ENCODE measurements around the gene TRIM56. TPM values are rescaled to one million over a fixed set of nuclear protein-coding genes. Genes with fewer than 3 reads are reported as not detected.
A peak's percentile ranks its signal among the peaks of the same experiment; 100 is the strongest.

TRIM56 gene
- total and polyA plus RNA-seq, 2 donors (not counting 1 experiment from before 2014, with no cell fraction given) = 6.0 to 27.6 TPM

DNA sequence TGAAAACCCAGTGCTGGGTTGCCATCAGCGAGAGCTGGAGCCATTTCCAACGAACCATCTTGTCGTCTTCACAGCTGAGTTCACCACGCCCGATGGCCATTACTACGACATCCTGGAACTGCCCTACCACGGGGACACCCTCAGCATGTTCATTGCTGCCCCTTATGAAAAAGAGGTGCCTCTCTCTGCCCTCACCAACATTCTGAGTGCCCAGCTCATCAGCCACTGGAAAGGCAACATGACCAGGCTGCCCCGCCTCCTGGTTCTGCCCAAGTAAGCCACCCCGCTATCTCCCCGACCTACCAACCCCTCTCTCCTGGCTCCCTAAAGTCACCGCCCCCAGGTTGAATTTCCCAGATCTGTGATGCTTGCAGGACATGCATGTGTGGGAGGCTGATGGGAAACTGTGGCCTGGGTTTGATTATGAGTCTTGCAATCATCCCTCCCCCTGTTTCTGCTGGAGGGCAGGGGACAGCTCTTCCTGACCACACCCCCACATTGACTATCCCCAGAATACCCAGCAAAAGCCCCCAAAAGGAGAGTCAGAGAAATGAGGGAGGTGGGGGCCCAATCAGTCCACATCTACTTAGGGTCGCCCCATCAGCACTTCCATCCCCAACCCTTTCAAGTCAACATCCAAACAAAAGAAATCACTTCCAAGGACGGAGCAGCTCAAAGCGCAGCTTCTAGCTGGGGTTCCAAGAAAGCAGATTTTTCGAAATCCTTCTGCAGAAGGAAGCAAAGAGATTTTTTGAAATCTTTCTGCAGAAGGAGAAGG lies 48.5 kb downstream of the TRIM56 start:
- H4K20me1 ChIP-seq (ENCODE audit: control insufficient read depth, extremely low read depth, insufficient read depth, low read length) = no peaks in the 10 kb centered on the region
- no peaks in the 10 kb centered on the region for H3K27me3 ChIP-seq (ENCODE audit: control insufficient read depth, insufficient read depth, low read length)
- H2AFZ ChIP-seq (ENCODE audit: low read length) = no peak overlapping the region
- peak in 1 of 2 donors; percentile 67 for DNase-seq (ENCODE audit: low read depth in 2 of 2)
- H3K4me3 ChIP-seq (replicated peaks in 1 of 4; ENCODE audit: control extremely low read depth in 1 of 4, insufficient read depth in 1 of 4, low read depth in 3 of 4, low read length in 4 of 4) = no peak overlapping the region
- no peak overlapping the region for H3K4me2 ChIP-seq (ENCODE audit: extremely low read depth, insufficient read depth, low read length)
- no peak overlapping the region for H3K9ac ChIP-seq (ENCODE audit: insufficient read depth, low read length)
- no peaks in the 10 kb centered on the region for H3K9me3 ChIP-seq (ENCODE audit: control insufficient read depth, insufficient read depth, low read depth, low read length)
- peaks cover 33% of the 10 kb centered on the region for H3K36me3 ChIP-seq (ENCODE audit: control insufficient read depth, insufficient read depth, low read length)
- H3K79me2 ChIP-seq (ENCODE audit: control insufficient read depth, insufficient read depth, low read length) = peaks cover 21% of the 10 kb centered on the region
- H3K27ac ChIP-seq (ENCODE audit: insufficient read depth, low read length) = peak overlapping the region; percentile 33
- no peak for TF ChIP-seq EZH2 (IDR thresholded peaks at IDR 0.05; ENCODE audit: low read length, missing control alignments)
- TF ChIP-seq, protein P1, sequence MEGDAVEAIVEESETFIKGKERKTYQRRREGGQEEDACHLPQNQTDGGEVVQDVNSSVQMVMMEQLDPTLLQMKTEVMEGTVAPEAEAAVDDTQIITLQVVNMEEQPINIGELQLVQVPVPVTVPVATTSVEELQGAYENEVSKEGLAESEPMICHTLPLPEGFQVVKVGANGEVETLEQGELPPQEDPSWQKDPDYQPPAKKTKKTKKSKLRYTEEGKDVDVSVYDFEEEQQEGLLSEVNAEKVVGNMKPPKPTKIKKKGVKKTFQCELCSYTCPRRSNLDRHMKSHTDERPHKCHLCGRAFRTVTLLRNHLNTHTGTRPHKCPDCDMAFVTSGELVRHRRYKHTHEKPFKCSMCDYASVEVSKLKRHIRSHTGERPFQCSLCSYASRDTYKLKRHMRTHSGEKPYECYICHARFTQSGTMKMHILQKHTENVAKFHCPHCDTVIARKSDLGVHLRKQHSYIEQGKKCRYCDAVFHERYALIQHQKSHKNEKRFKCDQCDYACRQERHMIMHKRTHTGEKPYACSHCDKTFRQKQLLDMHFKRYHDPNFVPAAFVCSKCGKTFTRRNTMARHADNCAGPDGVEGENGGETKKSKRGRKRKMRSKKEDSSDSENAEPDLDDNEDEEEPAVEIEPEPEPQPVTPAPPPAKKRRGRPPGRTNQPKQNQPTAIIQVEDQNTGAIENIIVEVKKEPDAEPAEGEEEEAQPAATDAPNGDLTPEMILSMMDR (conservative IDR thresholded peaks at IDR 0.05 in 1 of 2, IDR thresholded peaks at IDR 0.05 in 1 of 2; ENCODE audit: low read depth in 1 of 2, low read length in 2 of 2) = no peak
- H3K4me1 ChIP-seq (ENCODE audit: control insufficient read depth, extremely low read depth, insufficient read depth, low read length) = peaks cover 32% of the 10 kb centered on the region

DNA sequence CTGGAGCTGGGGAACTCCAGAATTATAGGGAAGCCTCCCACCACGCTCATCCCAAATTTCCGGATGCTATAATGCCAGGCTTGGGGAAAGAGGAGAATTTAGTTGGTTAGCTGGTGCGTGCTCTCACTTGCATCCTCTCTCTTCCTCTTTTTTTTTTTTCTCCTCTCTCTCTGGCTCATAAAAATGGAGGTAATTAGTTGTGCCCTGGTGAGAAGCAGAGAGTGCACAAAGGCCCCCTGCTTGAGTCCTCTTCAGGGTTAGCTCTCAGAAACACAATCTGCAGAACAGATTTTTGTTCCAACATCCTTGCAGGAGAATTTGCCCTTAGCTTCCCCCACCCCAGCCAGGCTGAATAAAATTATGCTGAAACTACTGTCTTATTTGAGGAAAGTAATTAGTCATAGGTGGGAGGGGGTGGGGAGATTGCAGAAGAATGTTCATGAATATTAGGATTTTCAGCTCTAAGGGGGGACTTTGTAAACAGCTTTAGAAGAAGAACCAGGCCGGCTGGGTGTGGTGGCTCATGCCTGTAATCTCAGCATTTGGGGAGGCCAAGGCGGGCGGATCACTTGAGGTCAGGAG lies 49.2 kb downstream of the TRIM56 start:
- Histone ChIP-seq H3K9me3 (ENCODE audit: control insufficient read depth, insufficient read depth, low read depth, low read length) (no peaks in the 10 kb centered on the region), H3K27me3 (ENCODE audit: control insufficient read depth, insufficient read depth, low read length) (no peaks in the 10 kb centered on the region), H3K27ac (ENCODE audit: insufficient read depth, low read length) (peak overlapping the region; percentile 33), H3K9ac (ENCODE audit: insufficient read depth, low read length) (no peak overlapping the region), H3K4me2 (ENCODE audit: extremely low read depth, insufficient read depth, low read length) (no peak overlapping the region), H3K4me3 (replicated peaks in 1 of 4; ENCODE audit: control extremely low read depth in 1 of 4, insufficient read depth in 1 of 4, low read depth in 3 of 4, low read length in 4 of 4) (peak overlapping the region in 1 of 4 experiments; percentile 6), H3K79me2 (ENCODE audit: control insufficient read depth, insufficient read depth, low read length) (peaks cover 16% of the 10 kb centered on the region), H3K36me3 (ENCODE audit: control insufficient read depth, insufficient read depth, low read length) (peaks cover 33% of the 10 kb centered on the region), H3K4me1 (ENCODE audit: control insufficient read depth, extremely low read depth, insufficient read depth, low read length) (peaks cover 31% of the 10 kb centered on the region), H4K20me1 (ENCODE audit: control insufficient read depth, extremely low read depth, insufficient read depth, low read length) (no peaks in the 10 kb centered on the region), H2AFZ (ENCODE audit: low read length) (no peak overlapping the region)
- TF ChIP-seq EZH2 (IDR thresholded peaks at IDR 0.05; ENCODE audit: low read length, missing control alignments) = no peak
- TF ChIP-seq, protein P1 (conservative IDR thresholded peaks at IDR 0.05 in 1 of 2, IDR thresholded peaks at IDR 0.05 in 1 of 2; ENCODE audit: low read depth in 1 of 2, low read length in 2 of 2) = no peak
- DNase-seq (ENCODE audit: low read depth in 2 of 2) = peak; percentile 59 to 75

DNA sequence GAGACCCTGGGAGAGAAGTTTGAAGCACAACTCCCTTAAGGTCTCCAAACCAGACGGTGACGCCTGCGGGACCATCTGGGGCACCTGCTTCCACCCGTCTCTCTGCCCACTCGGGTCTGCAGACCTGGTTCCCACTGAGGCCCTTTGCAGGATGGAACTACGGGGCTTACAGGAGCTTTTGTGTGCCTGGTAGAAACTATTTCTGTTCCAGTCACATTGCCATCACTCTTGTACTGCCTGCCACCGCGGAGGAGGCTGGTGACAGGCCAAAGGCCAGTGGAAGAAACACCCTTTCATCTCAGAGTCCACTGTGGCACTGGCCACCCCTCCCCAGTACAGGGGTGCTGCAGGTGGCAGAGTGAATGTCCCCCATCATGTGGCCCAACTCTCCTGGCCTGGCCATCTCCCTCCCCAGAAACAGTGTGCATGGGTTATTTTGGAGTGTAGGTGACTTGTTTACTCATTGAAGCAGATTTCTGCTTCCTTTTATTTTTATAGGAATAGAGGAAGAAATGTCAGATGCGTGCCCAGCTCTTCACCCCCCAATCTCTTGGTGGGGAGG lies 52.5 kb downstream of the TRIM56 start:
- TF ChIP-seq EZH2 (IDR thresholded peaks at IDR 0.05; ENCODE audit: low read length, missing control alignments) = no peak
- TF ChIP-seq, protein P1 (conservative IDR thresholded peaks at IDR 0.05 in 1 of 2, IDR thresholded peaks at IDR 0.05 in 1 of 2; ENCODE audit: low read depth in 1 of 2, low read length in 2 of 2) = no peak
- H3K27ac ChIP-seq (ENCODE audit: insufficient read depth, low read length) = peak overlapping the region; percentile 48
- H3K9ac ChIP-seq (ENCODE audit: insufficient read depth, low read length) = no peak overlapping the region
- peaks cover 2% of the 10 kb centered on the region for H3K79me2 ChIP-seq (ENCODE audit: control insufficient read depth, insufficient read depth, low read length)
- DNase-seq (ENCODE audit: low read depth in 2 of 2) = no peak
- no peak overlapping the region for H3K4me3 ChIP-seq (replicated peaks in 1 of 4; ENCODE audit: control extremely low read depth in 1 of 4, insufficient read depth in 1 of 4, low read depth in 3 of 4, low read length in 4 of 4)
- H3K4me1 ChIP-seq (ENCODE audit: control insufficient read depth, extremely low read depth, insufficient read depth, low read length) = peaks cover 28% of the 10 kb centered on the region
- peak overlapping the region; percentile 10 for H3K4me2 ChIP-seq (ENCODE audit: extremely low read depth, insufficient read depth, low read length)
- no peaks in the 10 kb centered on the region for H3K27me3 ChIP-seq (ENCODE audit: control insufficient read depth, insufficient read depth, low read length)
- H2AFZ ChIP-seq (ENCODE audit: low read length) = no peak overlapping the region
- H4K20me1 ChIP-seq (ENCODE audit: control insufficient read depth, extremely low read depth, insufficient read depth, low read length) = no peaks in the 10 kb centered on the region
- no peaks in the 10 kb centered on the region for H3K9me3 ChIP-seq (ENCODE audit: control insufficient read depth, insufficient read depth, low read depth, low read length)
- H3K36me3 ChIP-seq (ENCODE audit: control insufficient read depth, insufficient read depth, low read length) = peaks cover 22% of the 10 kb centered on the region
